Gastrocnemius medialis (tissue), 4 donors: ENCODE measurements around the gene FOLR3.
"Not testable (repeated sequence)": the region's sequence is repeated elsewhere in the genome, so short reads cannot be mapped to it uniquely, and the experiment has no call there.

ENCODE experiments used
- POLR2A ChIP-seq, 2 donors: fragments of 450-650 bp; IDR thresholded peaks; one replicate each; pipeline ENCODE4 v1.6.1; 2017; ENCODE audit warnings: antibody characterized with exemption in 2 of 2, mild to moderate bottlenecking in 2 of 2, moderate library complexity in 2 of 2
- TF ChIP-seq, protein P1 (sequence below), 5 experiments: fragments of 450-650 bp in 3 of 5; fragments of 200-600 bp in 2 of 5; sonication (generic) in 2 of 5; IDR thresholded peaks in 4 of 5; conservative IDR thresholded peaks in 1 of 5; 1 replicate in 4 of 5; 2 replicates in 1 of 5; pipeline ENCODE4 v1.5.1; 2016 to 2019; ENCODE audit warnings: antibody characterized with exemption in 5 of 5, mild to moderate bottlenecking in 3 of 5, moderate library complexity in 3 of 5

DNA sequence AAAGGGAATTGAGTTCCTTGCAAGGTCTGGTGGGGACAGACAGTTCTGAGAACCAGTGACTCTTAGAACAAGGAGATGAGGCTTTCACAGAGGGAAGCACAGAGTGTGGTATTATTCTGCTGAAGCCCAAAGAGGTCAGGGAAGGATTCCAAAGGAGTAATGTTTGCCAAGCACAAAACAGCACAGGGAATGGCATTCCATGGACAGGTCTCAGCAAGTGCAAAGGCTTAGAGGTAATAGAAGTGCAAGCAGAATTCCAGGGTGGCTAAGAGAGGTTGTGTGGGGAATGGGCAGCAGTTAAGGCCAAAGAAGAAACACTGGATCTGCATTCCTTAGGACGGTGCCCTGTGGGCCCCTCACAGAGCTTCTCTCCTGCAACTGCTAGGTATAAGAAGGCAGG lies 6.6 kb downstream of the FOLR3 start:
- TF ChIP-seq, protein P1, sequence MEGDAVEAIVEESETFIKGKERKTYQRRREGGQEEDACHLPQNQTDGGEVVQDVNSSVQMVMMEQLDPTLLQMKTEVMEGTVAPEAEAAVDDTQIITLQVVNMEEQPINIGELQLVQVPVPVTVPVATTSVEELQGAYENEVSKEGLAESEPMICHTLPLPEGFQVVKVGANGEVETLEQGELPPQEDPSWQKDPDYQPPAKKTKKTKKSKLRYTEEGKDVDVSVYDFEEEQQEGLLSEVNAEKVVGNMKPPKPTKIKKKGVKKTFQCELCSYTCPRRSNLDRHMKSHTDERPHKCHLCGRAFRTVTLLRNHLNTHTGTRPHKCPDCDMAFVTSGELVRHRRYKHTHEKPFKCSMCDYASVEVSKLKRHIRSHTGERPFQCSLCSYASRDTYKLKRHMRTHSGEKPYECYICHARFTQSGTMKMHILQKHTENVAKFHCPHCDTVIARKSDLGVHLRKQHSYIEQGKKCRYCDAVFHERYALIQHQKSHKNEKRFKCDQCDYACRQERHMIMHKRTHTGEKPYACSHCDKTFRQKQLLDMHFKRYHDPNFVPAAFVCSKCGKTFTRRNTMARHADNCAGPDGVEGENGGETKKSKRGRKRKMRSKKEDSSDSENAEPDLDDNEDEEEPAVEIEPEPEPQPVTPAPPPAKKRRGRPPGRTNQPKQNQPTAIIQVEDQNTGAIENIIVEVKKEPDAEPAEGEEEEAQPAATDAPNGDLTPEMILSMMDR (IDR thresholded peaks at IDR 0.05 in 4 of 5, conservative IDR thresholded peaks at IDR 0.05 in 1 of 5): not testable (repeated sequence)
- TF ChIP-seq POLR2A (IDR thresholded peaks at IDR 0.05): not testable (repeated sequence)
